H1 (cell line): Measurements from ENCODE around the gene NKAIN2. TPM values are rescaled to one million over a fixed set of nuclear protein-coding genes. Genes with fewer than 3 reads are reported as not detected.

Experiments used
- CTCF ChIA-PET: fragments of 300-600 bp; sonication (Branson Sonifier 250); formaldehyde crosslinking; loops from one replicate; lab custom pipeline; 2021; ENCODE audit not compliant: partially characterized antibody; lab: Charles Lee
- POLR2A ChIA-PET: fragments of 300-600 bp; sonication (Branson Sonifier 250); formaldehyde crosslinking; loops from one replicate; lab custom pipeline; 2021; ENCODE audit warnings: inconsistent platforms; ENCODE audit not compliant: partially characterized antibody; lab: Charles Lee
- DNase-seq, 2 experiments: peaks; one replicate each; pipeline versions ENCODE4 v3.0.0 to v3.0.0-alpha.2; 2010 to 2022; ENCODE audit warnings: low spot score in 2 of 2, low read depth in 1 of 2, mixed read lengths in 1 of 2
- FAIRE-seq: peaks from 2 replicates; lab custom pipeline; 2011; peaks lifted over from hg19 to GRCh38; lab: Jason Lieb, UNC
- H2AFZ ChIP-seq: 2 replicates; pipeline ENCODE4 v1.8.1; 2012; ENCODE audit warnings: low read length, inconsistent platforms
- H2AK5ac ChIP-seq: 2 replicates; pipeline ENCODE4 v1.6.1; 2013; ENCODE audit warnings: low read depth, low read length
- H2BK120ac ChIP-seq: replicated peaks from 2 replicates; pipeline ENCODE3; 2013; ENCODE audit warnings: low read depth, low read length, inconsistent platforms
- H2BK12ac ChIP-seq: 2 replicates; pipeline ENCODE4 v1.6.1; 2013; ENCODE audit warnings: low read depth, low read length
- H2BK15ac ChIP-seq: 2 replicates; pipeline ENCODE4 v1.6.1; 2013; ENCODE audit warnings: low read length
- H2BK20ac ChIP-seq: 2 replicates; pipeline ENCODE4 v1.6.1; 2013; ENCODE audit warnings: low read length
- H2BK5ac ChIP-seq: 2 replicates; pipeline ENCODE4 v1.6.1; 2013; ENCODE audit warnings: low read depth, low read length
- H3K14ac ChIP-seq: 2 replicates; pipeline ENCODE4 v1.6.1; 2013; ENCODE audit warnings: inconsistent platforms; ENCODE audit not compliant: insufficient read length
- H3K18ac ChIP-seq: 2 replicates; pipeline ENCODE4 v1.6.1; 2013; ENCODE audit warnings: low read length; ENCODE audit errors: extremely low read depth
- H3K23ac ChIP-seq: 2 replicates; pipeline ENCODE4 v1.6.1; 2013; ENCODE audit warnings: inconsistent platforms; ENCODE audit not compliant: insufficient read length
- H3K23me2 ChIP-seq: 2 replicates; pipeline ENCODE4 v1.6.1; 2013; ENCODE audit warnings: low read depth, low read length
- H3K27ac ChIP-seq: 2 replicates; pipeline ENCODE4 v1.6.1; 2011; ENCODE audit warnings: low read depth, low read length, inconsistent platforms
- H3K27me3 ChIP-seq, 4 experiments: replicated peaks in 1 of 4; 1 replicate in 1 of 4; 2 replicates in 3 of 4; pipeline versions ENCODE4 v1.6.1 to v1.8.1; 2011 to 2013; ENCODE audit warnings: low read length in 3 of 4, mild to moderate bottlenecking in 3 of 4, inconsistent platforms in 2 of 4, mixed read lengths in 2 of 4, moderate library complexity in 1 of 4; ENCODE audit not compliant: control insufficient read depth in 3 of 4, insufficient read depth in 3 of 4; ENCODE audit errors: extremely low read depth in 1 of 4
- H3K36me3 ChIP-seq, 4 experiments: 2 replicates each; pipeline versions ENCODE4 v1.6.1 to v1.8.1; 2011 to 2013; ENCODE audit warnings: mild to moderate bottlenecking in 4 of 4, low read length in 3 of 4, moderate library complexity in 2 of 4, control low read depth in 1 of 4, inconsistent platforms in 1 of 4; ENCODE audit not compliant: insufficient read depth in 4 of 4, control insufficient read depth in 2 of 4
- H3K4ac ChIP-seq: replicated peaks from 2 replicates; pipeline ENCODE3; 2013; ENCODE audit warnings: low read length, low read depth, mixed read lengths, inconsistent platforms; ENCODE audit not compliant: insufficient read length
- H3K4me1 ChIP-seq, 4 experiments: replicated peaks in 1 of 4; 1 replicate in 1 of 4; 2 replicates in 3 of 4; pipeline versions ENCODE4 v1.6.1 to v1.8.1; 2011 to 2013; ENCODE audit warnings: low read length in 3 of 4, inconsistent platforms in 2 of 4, mixed read lengths in 1 of 4; ENCODE audit not compliant: insufficient read depth in 4 of 4, control insufficient read depth in 3 of 4
- H3K4me2 ChIP-seq, 2 experiments: 2 replicates each; pipeline versions ENCODE4 v1.6.1 to v1.8.1; 2011 to 2013; ENCODE audit warnings: low read depth in 2 of 2, low read length in 2 of 2, control low read depth in 1 of 2, inconsistent platforms in 1 of 2, mild to moderate bottlenecking in 1 of 2; ENCODE audit not compliant: insufficient read depth in 1 of 2
- H3K4me3 ChIP-seq, 4 experiments: fragments of 200-600, 300-600 bp in 1 of 4; sonication (generic), shearing (Covaris generic), sonication (Bioruptor Twin) in 1 of 4; 2 replicates each; pipeline versions ENCODE4 v1.5.1 to v1.8.1; 2011 to 2016; ENCODE audit warnings: low read length in 4 of 4, low read depth in 3 of 4, control low read depth in 2 of 4, inconsistent platforms in 2 of 4, mild to moderate bottlenecking in 2 of 4, mixed read lengths in 1 of 4, moderate library complexity in 1 of 4; ENCODE audit not compliant: insufficient read depth in 2 of 4; ENCODE audit errors: extremely low read depth in 1 of 4
- H3K56ac ChIP-seq: replicated peaks from 2 replicates; pipeline ENCODE3; 2013; ENCODE audit warnings: low read depth, mild to moderate bottlenecking, mixed read lengths, low read length, inconsistent platforms; ENCODE audit not compliant: insufficient read length
- H3K79me1 ChIP-seq: 2 replicates; pipeline ENCODE4 v1.6.1; 2013; ENCODE audit warnings: low read depth, low read length, control low read depth
- H3K79me2 ChIP-seq, 2 experiments: 2 replicates each; pipeline versions ENCODE4 v1.6.1 to v1.8.1; 2012 to 2013; ENCODE audit warnings: low read length in 2 of 2, mild to moderate bottlenecking in 2 of 2, inconsistent platforms in 1 of 2; ENCODE audit not compliant: insufficient read depth in 2 of 2, control insufficient read depth in 1 of 2
- H3K9ac ChIP-seq, 4 experiments: replicated peaks in 1 of 4; 1 replicate in 1 of 4; 2 replicates in 3 of 4; pipeline versions ENCODE4 v1.6.1 to v1.8.1; 2011 to 2013; ENCODE audit warnings: low read depth in 3 of 4, low read length in 3 of 4, control low read depth in 2 of 4, mild to moderate bottlenecking in 2 of 4, moderate library complexity in 2 of 4, inconsistent platforms in 1 of 4; ENCODE audit errors: extremely low read depth in 1 of 4
- H3K9me3 ChIP-seq, 2 experiments: 2 replicates each; pipeline versions ENCODE4 v1.6.1 to v1.8.1; 2012 to 2013; ENCODE audit warnings: mild to moderate bottlenecking in 2 of 2, moderate library complexity in 2 of 2, control low read depth in 1 of 2, inconsistent platforms in 1 of 2, low read depth in 1 of 2, low read length in 1 of 2, mixed read lengths in 1 of 2; ENCODE audit not compliant: insufficient read depth in 2 of 2
- H4K20me1 ChIP-seq, 2 experiments: replicated peaks in 1 of 2; 2 replicates each; pipeline versions ENCODE3 to v1.8.1; 2011 to 2013; ENCODE audit warnings: inconsistent platforms in 2 of 2, low read length in 2 of 2, mild to moderate bottlenecking in 1 of 2; ENCODE audit not compliant: insufficient read depth in 2 of 2, control insufficient read depth in 1 of 2
- H4K5ac ChIP-seq: 2 replicates; pipeline ENCODE4 v1.6.1; 2013; ENCODE audit warnings: low read length, low read depth, mixed read lengths, inconsistent platforms; ENCODE audit not compliant: insufficient read length
- H4K8ac ChIP-seq: 2 replicates; pipeline ENCODE4 v1.8.0; 2013; ENCODE audit warnings: mild to moderate bottlenecking, moderate library complexity, low read length, inconsistent platforms; ENCODE audit not compliant: insufficient read depth; ENCODE audit errors: extremely low read depth
- H4K91ac ChIP-seq: replicated peaks from 2 replicates; pipeline ENCODE3; 2013; ENCODE audit warnings: low read length, mixed read lengths, inconsistent platforms; ENCODE audit not compliant: insufficient read length
- BACH1 ChIP-seq: IDR thresholded peaks from 2 replicates; pipeline ENCODE4 v1.6.1; 2012; ENCODE audit warnings: low read length, improper control_type of control experiment
- FOSL1 ChIP-seq: IDR thresholded peaks from 2 replicates; pipeline ENCODE4 v1.6.1; 2011; ENCODE audit warnings: mild to moderate bottlenecking, low read depth, low read length, moderate library complexity; ENCODE audit not compliant: insufficient read depth
- GABPA ChIP-seq: IDR thresholded peaks from 2 replicates; pipeline ENCODE4 v1.6.1; 2011; ENCODE audit warnings: mild to moderate bottlenecking, low read length, moderate library complexity, borderline replicate concordance; ENCODE audit not compliant: insufficient read depth
- HDAC6 ChIP-seq: IDR thresholded peaks from one replicate; pipeline ENCODE4 v1.7.1; 2012; ENCODE audit warnings: low read depth, mild to moderate bottlenecking, inconsistent platforms, low read length, moderate library complexity
- KDM4A ChIP-seq: IDR thresholded peaks from one replicate; pipeline ENCODE4 v1.7.1; 2012; ENCODE audit warnings: low read depth, mild to moderate bottlenecking, moderate library complexity, low read length, inconsistent platforms; ENCODE audit not compliant: severe bottlenecking
- NANOG ChIP-seq: IDR thresholded peaks from 2 replicates; pipeline ENCODE4 v1.6.1; 2011; ENCODE audit warnings: low read length, low read depth, mild to moderate bottlenecking, inconsistent platforms; ENCODE audit not compliant: insufficient read depth, poor library complexity, severe bottlenecking
- POLR2AphosphoS5 ChIP-seq: IDR thresholded peaks from 2 replicates; pipeline ENCODE4 v1.6.1; 2011; ENCODE audit warnings: low read depth, low read length
- RAD21 ChIP-seq, 2 experiments: IDR thresholded peaks in 1 of 2; conservative IDR thresholded peaks in 1 of 2; 2 replicates each; pipeline ENCODE4 v1.6.1; 2011; ENCODE audit warnings: low read depth in 2 of 2, low read length in 2 of 2, improper control_type of control experiment in 1 of 2, inconsistent platforms in 1 of 2, mild to moderate bottlenecking in 1 of 2, moderate library complexity in 1 of 2
- SAP30 ChIP-seq: fragments of 300-600 bp; sonication (generic); IDR thresholded peaks from 2 replicates; pipeline ENCODE4 v1.7.1; 2012; ENCODE audit warnings: low read length, moderate library complexity, mild to moderate bottlenecking, inconsistent platforms; ENCODE audit not compliant: insufficient read depth, insufficient replicate concordance
- TAF7 ChIP-seq: optimal IDR thresholded peaks from 2 replicates; pipeline ENCODE3; 2011; ENCODE audit warnings: low read depth, mild to moderate bottlenecking, inconsistent platforms, low read length, moderate library complexity, borderline replicate concordance
- TEAD4 ChIP-seq: IDR thresholded peaks from 2 replicates; pipeline ENCODE4 v1.6.1; 2012; ENCODE audit warnings: low read depth, low read length, inconsistent platforms, mixed read lengths
- ZNF274 ChIP-seq: IDR thresholded peaks from 2 replicates; pipeline ENCODE4 v1.7.0; 2012; ENCODE audit warnings: low read length, borderline replicate concordance; ENCODE audit errors: extremely low read depth
- WGBS, 2 experiments: shearing (Covaris generic) in 1 of 2; methylation state at CpG; one replicate each; pipeline versions ENCODE4 v1.1.6 to v1.1.7; 2013 to 2015; ENCODE audit warnings: low lambda C conversion rate in 2 of 2, mixed read lengths in 2 of 2, inconsistent platforms in 1 of 2, low coverage in 1 of 2, missing lambda C conversion rate in 1 of 2; ENCODE audit not compliant: insufficient replicate concordance in 2 of 2, insufficient coverage in 1 of 2, insufficient read length in 1 of 2; ENCODE audit errors: extremely low coverage in 1 of 2, missing lambda C conversion rate in 1 of 2; 5-methylcytosine and 5-hydroxymethylcytosine counted together
- polyA plus RNA-seq, 7 experiments: library from polyadenylated mRNA; depleted of rRNA in 3 of 7; stranded (reverse) in 5 of 7; unstranded in 2 of 7; fragments of >200 nt in 5 of 7; fragments of 200-250 nt in 2 of 7; gene quantifications; 1 replicate in 5 of 7; 2 replicates in 1 of 7; 4 replicates in 1 of 7; pipeline versions ENCODE4 v1.2.1 to v1.2.3, GENCODE V29; 2011 to 2013; ENCODE audit warnings: missing spikeins in 2 of 7, mixed read lengths in 2 of 7
- total RNA-seq: library from RNA; stranded (reverse); fragmentation: NEBNext Ultra II Directional; extraction: Animal tissue kit (Norgen Biotek cat#: 25700); gene quantifications from 2 replicates; pipeline ENCODE4 v1.2.1, GENCODE V29; 2021
- TF ChIP-seq, protein P1 (sequence below): IDR thresholded peaks from 2 replicates; pipeline ENCODE4 v1.6.1; 2012; ENCODE audit warnings: inconsistent platforms

The NKAIN2 gene
- total and polyA plus RNA-seq, 2 of the 8 experiments (the other 6 are each of a cell fraction or from before 2014, with no cell fraction given), result 0.20 to 0.34 TPM

GRCh38 chr6:124743420-124743819 is 939.8 kb downstream of the NKAIN2 start:
- no peaks in the 10 kb centered on the region for H3K36me3 ChIP-seq
- FAIRE-seq, result no peak
- H2BK15ac ChIP-seq, result no peak overlapping the region
- H3K14ac ChIP-seq, result no peak overlapping the region
- H3K18ac ChIP-seq, result no peak overlapping the region
- H3K79me2 ChIP-seq, result no peaks in the 10 kb centered on the region
- H2BK5ac ChIP-seq, result no peak overlapping the region
- no peaks in the 10 kb centered on the region for H3K79me1 ChIP-seq
- H3K4me1 ChIP-seq, result no peaks in the 10 kb centered on the region
- H3K9ac ChIP-seq, result no peak overlapping the region
- no peak for DNase-seq
- TF ChIP-seq HDAC6, result no peak
- no peak for TF ChIP-seq GABPA
- no peak for TF ChIP-seq POLR2AphosphoS5
- TF ChIP-seq ZNF274, result no peak
- TF ChIP-seq NANOG, result no peak
- no peak for TF ChIP-seq FOSL1
- no peak for TF ChIP-seq KDM4A
- TF ChIP-seq, protein P1, sequence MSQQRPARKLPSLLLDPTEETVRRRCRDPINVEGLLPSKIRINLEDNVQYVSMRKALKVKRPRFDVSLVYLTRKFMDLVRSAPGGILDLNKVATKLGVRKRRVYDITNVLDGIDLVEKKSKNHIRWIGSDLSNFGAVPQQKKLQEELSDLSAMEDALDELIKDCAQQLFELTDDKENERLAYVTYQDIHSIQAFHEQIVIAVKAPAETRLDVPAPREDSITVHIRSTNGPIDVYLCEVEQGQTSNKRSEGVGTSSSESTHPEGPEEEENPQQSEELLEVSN, result no peak
- no peak for TF ChIP-seq SAP30
- no peak for TF ChIP-seq RAD21 (IDR thresholded peaks at IDR 0.05 in 1 of 2, conservative IDR thresholded peaks at IDR 0.05 in 1 of 2; ENCODE audit: low read depth in 2 of 2, low read length in 2 of 2)
- TF ChIP-seq TAF7, result no peak
- TF ChIP-seq TEAD4, result no peak
- no peak for TF ChIP-seq BACH1
- H2BK12ac ChIP-seq, result no peak overlapping the region
- no peaks in the 10 kb centered on the region for H3K27me3 ChIP-seq
- H2BK120ac ChIP-seq, result no peak overlapping the region
- H3K9me3 ChIP-seq, result no peaks in the 10 kb centered on the region
- no peak overlapping the region for H3K27ac ChIP-seq
- H3K4me3 ChIP-seq, result no peak overlapping the region
- no peak overlapping the region for H3K23ac ChIP-seq
- H4K8ac ChIP-seq, result no peak overlapping the region
- H2BK20ac ChIP-seq, result no peak overlapping the region
- ChIA-PET CTCF (no interaction called here), POLR2A (no interaction called here)
- H4K91ac ChIP-seq, result no peak overlapping the region
- H4K5ac ChIP-seq, result no peak overlapping the region
- H4K20me1 ChIP-seq, result no peaks in the 10 kb centered on the region
- no peaks in the 10 kb centered on the region for H3K23me2 ChIP-seq
- no peak overlapping the region for H3K4ac ChIP-seq
- H3K56ac ChIP-seq, result no peak overlapping the region
- H2AK5ac ChIP-seq, result no peak overlapping the region
- no peak overlapping the region for H3K4me2 ChIP-seq
- no peak overlapping the region for H2AFZ ChIP-seq
- WGBS, 2 experiments, result 66% methylated on average over 2 of the region's 2 CpGs; no CpG with 5 or more reads in 1 of the 2 experiments
